Ishikawa (cell line): ENCODE measurements around the gene TNFRSF9.

Experiments used
- CEBPB ChIP-seq: IDR thresholded peaks from 2 replicates; pipeline ENCODE4 v1.6.1; 2012
- CREB1 ChIP-seq: IDR thresholded peaks from 2 replicates; pipeline ENCODE4 v1.6.1; 2012; ENCODE audit warnings: low read depth
- EGR1 ChIP-seq: IDR thresholded peaks from 2 replicates; pipeline ENCODE4 v1.6.1; 2012
- EP300 ChIP-seq: IDR thresholded peaks from 2 replicates; pipeline ENCODE4 v1.6.1; 2012; ENCODE audit warnings: borderline replicate concordance
- FOXM1 ChIP-seq: IDR thresholded peaks from 2 replicates; pipeline ENCODE4 v1.6.1; 2012; ENCODE audit warnings: low read depth, borderline replicate concordance
- NFIC ChIP-seq: IDR thresholded peaks from 2 replicates; pipeline ENCODE4 v1.6.1; 2012
- RAD21 ChIP-seq: IDR thresholded peaks from 2 replicates; pipeline ENCODE4 v1.6.1; 2012; ENCODE audit warnings: low read depth
- TAF1 ChIP-seq: IDR thresholded peaks from 2 replicates; pipeline ENCODE4 v1.6.1; 2012; ENCODE audit warnings: low read depth, mild to moderate bottlenecking
- TCF12 ChIP-seq: IDR thresholded peaks from 2 replicates; pipeline ENCODE4 v1.6.1; 2012; ENCODE audit warnings: low read depth
- TEAD4 ChIP-seq: IDR thresholded peaks from 2 replicates; pipeline ENCODE4 v1.6.1; 2012
- YY1 ChIP-seq: IDR thresholded peaks from 2 replicates; pipeline ENCODE4 v1.6.1; 2012; ENCODE audit warnings: low read depth
- ZBTB7A ChIP-seq: IDR thresholded peaks from 2 replicates; pipeline ENCODE4 v1.6.1; 2012; ENCODE audit warnings: low read depth
- TF ChIP-seq, protein P1 (sequence below): IDR thresholded peaks from 2 replicates; pipeline ENCODE4 v1.6.1; 2012; ENCODE audit warnings: low read depth, mild to moderate bottlenecking
- TF ChIP-seq, protein P2 (sequence below): IDR thresholded peaks from 2 replicates; pipeline ENCODE4 v1.6.1; 2012
- TF ChIP-seq, protein P3 (sequence below): IDR thresholded peaks from 2 replicates; pipeline ENCODE4 v1.6.1; 2012

Gene TNFRSF9

DNA sequence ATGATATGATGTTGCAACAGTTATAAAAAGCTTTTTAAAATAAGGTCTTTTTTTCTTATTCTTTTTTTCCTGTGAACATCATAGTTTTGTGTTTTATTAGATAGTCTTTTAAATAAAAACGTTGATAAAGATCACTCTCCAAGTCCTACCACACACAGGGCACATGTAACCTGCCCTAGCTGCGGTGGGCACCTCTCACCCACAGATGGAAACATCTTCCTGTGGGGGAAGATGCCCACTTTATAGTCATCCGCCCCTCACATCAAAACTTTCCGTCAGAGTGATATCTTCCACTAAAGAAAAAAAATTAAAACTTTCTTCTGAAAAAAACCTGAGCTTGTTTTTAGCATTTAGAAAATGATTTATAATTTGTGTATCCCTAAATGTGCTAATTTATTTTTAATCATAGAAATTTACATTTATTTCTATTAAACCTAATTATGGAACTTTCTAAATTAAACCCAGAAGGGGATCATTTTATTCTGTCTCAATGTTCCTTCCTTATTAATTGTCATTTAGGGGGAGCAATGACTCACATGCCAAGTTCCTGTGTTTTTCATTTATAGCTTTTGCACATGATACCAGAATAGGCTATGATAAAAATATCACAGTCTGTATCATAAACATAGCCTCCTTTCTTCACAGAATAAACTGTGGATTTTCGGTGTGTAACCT, 24.7 kb downstream of the TNFRSF9 start:
- TF ChIP-seq RAD21 = no peak
- TF ChIP-seq EP300 = no peak

DNA sequence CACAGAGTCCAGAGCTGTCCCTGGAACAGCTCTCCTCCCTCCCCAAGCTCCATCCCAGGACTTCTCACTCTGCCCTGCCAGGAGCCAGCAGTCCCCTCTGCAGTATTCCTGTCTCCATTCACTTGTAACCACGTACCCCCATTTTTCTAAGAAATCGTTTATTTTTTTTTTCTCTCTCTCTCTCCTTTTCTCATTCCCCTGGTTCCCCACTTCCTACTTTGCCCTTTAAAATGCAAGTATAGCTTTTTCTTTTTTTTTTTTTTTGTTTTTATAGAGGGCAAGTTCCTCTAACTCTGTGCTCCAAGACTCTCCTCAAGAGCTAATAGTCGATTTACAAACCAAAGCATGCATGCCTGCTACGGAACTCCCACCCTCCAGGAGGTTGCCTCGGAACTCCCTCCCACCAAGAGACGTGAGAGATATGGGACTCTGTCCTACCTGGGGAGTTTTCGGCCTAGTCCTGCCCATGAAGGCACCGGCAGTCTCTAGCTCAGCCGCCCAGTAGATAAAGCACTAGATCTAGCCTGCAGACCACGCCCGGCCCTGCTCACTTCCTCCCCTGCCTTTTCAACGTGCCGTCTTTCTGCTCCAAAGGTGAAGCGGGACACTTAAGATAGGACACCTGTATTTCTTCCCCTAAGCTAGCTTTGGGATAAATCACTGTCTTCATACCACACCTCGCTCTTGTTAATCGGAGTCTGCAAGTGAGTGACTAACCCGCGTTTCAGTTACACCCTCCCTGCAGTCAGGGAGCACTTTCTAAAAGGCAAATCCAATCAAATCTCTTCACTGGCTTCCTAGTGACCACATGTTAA, 27.7 kb downstream of the TNFRSF9 start:
- TF ChIP-seq YY1 (no peak), NFIC (no peak), ZBTB7A (no peak), TCF12 (no peak), CEBPB (no peak), CREB1 (no peak), TEAD4 (no peak), RAD21 (no peak), EGR1 (no peak), FOXM1 (no peak), TAF1 (no peak), EP300 (no peak)
- TF ChIP-seq, protein P1, sequence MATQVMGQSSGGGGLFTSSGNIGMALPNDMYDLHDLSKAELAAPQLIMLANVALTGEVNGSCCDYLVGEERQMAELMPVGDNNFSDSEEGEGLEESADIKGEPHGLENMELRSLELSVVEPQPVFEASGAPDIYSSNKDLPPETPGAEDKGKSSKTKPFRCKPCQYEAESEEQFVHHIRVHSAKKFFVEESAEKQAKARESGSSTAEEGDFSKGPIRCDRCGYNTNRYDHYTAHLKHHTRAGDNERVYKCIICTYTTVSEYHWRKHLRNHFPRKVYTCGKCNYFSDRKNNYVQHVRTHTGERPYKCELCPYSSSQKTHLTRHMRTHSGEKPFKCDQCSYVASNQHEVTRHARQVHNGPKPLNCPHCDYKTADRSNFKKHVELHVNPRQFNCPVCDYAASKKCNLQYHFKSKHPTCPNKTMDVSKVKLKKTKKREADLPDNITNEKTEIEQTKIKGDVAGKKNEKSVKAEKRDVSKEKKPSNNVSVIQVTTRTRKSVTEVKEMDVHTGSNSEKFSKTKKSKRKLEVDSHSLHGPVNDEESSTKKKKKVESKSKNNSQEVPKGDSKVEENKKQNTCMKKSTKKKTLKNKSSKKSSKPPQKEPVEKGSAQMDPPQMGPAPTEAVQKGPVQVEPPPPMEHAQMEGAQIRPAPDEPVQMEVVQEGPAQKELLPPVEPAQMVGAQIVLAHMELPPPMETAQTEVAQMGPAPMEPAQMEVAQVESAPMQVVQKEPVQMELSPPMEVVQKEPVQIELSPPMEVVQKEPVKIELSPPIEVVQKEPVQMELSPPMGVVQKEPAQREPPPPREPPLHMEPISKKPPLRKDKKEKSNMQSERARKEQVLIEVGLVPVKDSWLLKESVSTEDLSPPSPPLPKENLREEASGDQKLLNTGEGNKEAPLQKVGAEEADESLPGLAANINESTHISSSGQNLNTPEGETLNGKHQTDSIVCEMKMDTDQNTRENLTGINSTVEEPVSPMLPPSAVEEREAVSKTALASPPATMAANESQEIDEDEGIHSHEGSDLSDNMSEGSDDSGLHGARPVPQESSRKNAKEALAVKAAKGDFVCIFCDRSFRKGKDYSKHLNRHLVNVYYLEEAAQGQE = no peak
- TF ChIP-seq, protein P2, sequence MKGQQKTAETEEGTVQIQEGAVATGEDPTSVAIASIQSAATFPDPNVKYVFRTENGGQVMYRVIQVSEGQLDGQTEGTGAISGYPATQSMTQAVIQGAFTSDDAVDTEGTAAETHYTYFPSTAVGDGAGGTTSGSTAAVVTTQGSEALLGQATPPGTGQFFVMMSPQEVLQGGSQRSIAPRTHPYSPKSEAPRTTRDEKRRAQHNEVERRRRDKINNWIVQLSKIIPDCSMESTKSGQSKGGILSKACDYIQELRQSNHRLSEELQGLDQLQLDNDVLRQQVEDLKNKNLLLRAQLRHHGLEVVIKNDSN = no peak
- TF ChIP-seq, protein P3, sequence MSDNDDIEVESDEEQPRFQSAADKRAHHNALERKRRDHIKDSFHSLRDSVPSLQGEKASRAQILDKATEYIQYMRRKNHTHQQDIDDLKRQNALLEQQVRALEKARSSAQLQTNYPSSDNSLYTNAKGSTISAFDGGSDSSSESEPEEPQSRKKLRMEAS = no peak

DNA sequence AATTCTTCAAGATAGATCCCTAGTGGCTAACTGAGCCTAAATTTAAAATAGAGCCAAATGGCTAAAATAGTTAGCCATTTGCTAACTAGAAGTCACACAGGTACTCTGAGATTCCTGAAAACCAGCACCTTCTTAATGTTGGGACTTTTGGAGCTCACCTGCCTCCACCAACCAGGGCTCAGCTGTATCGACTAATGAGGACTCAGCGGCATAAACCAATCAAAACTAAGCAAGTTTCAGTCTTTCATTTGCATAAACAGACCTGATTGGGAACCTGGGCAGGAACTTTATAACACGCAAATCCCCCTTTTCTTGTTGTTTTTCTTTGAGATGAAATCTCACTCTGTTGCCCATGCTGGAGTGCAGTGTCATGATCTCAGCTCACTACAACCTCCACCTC, 28.5 kb downstream of the TNFRSF9 start:
- TF ChIP-seq YY1 = no peak
- TF ChIP-seq FOXM1 = no peak
- no peak for TF ChIP-seq TAF1
- TF ChIP-seq ZBTB7A = no peak
- no peak for TF ChIP-seq RAD21
- TF ChIP-seq TEAD4 = no peak
- TF ChIP-seq, protein P1 = no peak
- TF ChIP-seq, protein P2 = no peak
- no peak for TF ChIP-seq NFIC
- TF ChIP-seq, protein P3 = no peak
- no peak for TF ChIP-seq TCF12
- TF ChIP-seq EGR1 = no peak

DNA sequence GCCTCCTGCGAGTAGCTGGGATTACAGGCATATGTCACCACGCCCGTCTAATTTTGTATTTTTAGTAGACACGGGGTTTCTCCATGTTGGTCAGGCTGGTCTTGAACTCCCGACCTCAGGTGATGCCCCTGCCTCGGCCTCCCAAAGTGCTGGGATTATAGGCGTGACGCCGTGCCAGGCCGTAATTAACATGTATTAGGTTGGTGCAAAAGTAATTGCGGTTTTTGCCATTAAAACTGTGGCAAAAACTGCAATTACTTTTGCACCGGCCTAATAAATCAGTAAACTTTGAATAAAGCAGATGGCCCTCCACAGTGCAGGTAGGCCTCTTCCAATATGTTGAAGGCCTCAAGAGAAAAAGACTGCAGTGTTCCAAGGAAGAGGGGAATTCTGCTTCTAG, 35.4 kb downstream of the TNFRSF9 start:
- TF ChIP-seq CREB1 = no peak
- TF ChIP-seq TCF12 = no peak
- TF ChIP-seq TAF1 = no peak
- TF ChIP-seq NFIC = no peak
- no peak for TF ChIP-seq EP300
- no peak for TF ChIP-seq YY1
- TF ChIP-seq, protein P1 = no peak
